ENCODE results near the gene SLC2A1. TPM values are rescaled to one million over a fixed set of nuclear protein-coding genes. Genes with fewer than 3 reads are reported as not detected.
"Not testable (repeated sequence)": the region's sequence is repeated elsewhere in the genome, so short reads cannot be mapped to it uniquely, and the experiment has no call there.

The SLC2A1 gene
- total RNA-seq, 4 donors from 2014 or later: 953 to 4,970 (median 3,437) TPM

DNA sequence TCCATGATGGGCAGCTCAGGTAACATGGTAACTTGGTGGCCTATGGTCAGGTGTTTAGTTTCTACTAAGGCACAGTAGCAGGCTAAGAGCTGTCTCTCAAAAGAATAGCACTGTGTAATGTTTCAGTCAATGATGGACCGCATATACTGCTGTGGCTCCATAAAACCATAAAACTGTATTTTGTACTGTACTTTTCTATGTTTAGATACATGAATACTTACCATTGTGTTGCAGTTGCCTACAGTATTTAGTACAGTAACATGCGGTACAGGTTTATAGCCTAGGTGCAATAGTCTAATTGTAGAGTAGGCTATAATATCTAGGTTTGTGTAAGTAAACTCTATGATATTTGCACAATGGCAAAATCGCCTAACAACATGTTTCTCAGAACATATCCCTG lies 50.6 kb downstream of the SLC2A1 start:
- Histone ChIP-seq H3K4me1 (no peaks in the 10 kb centered on the region), H3K36me3 (no peaks in the 10 kb centered on the region), H3K4me3 (no peak overlapping the region), H3K27ac (no peak overlapping the region), H3K9me3 (no peaks in the 10 kb centered on the region), H3K27me3 (no peaks in the 10 kb centered on the region)
- no peak for TF ChIP-seq EP300 (IDR thresholded peaks at IDR 0.05)
- no peak for DNase-seq (ENCODE audit: low spot score in 2 of 2)
- 92 to 98% methylated on average over 3 of the region's 3 CpGs for WGBS, 2 donors

DNA sequence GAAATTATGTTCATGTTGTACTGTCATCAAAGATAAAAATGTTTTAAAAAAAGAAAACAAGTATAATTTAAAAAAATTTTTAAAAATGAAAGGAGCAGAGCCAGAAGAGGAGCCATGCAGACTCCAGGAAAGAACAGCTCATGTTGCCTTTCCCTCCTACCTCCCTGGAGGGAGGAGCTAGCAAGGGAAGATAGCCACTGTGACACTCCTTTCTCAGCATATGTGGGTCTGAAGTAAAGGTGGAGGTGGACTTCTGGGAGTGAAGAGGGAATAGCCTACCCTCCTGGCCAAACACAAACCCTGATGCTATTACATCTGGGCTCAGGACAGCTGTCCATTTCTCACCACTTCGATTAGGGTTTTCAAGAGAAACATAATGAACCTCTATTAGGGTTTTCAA lies 54.2 kb downstream of the SLC2A1 start:
- no peaks in the 10 kb centered on the region for H3K27me3 ChIP-seq
- H3K9me3 ChIP-seq: peaks cover 0 to 6% (median 0%) of the 10 kb centered on the region in 4 donors
- 89% methylated on average over 1 of the region's 1 CpG for WGBS, 2 donors
- H3K27ac ChIP-seq: no peak overlapping the region
- no peaks in the 10 kb centered on the region for H3K36me3 ChIP-seq
- TF ChIP-seq EP300 (IDR thresholded peaks at IDR 0.05) (no peak), POLR2A (IDR thresholded peaks at IDR 0.05) (no peak)
- TF ChIP-seq, protein P1, sequence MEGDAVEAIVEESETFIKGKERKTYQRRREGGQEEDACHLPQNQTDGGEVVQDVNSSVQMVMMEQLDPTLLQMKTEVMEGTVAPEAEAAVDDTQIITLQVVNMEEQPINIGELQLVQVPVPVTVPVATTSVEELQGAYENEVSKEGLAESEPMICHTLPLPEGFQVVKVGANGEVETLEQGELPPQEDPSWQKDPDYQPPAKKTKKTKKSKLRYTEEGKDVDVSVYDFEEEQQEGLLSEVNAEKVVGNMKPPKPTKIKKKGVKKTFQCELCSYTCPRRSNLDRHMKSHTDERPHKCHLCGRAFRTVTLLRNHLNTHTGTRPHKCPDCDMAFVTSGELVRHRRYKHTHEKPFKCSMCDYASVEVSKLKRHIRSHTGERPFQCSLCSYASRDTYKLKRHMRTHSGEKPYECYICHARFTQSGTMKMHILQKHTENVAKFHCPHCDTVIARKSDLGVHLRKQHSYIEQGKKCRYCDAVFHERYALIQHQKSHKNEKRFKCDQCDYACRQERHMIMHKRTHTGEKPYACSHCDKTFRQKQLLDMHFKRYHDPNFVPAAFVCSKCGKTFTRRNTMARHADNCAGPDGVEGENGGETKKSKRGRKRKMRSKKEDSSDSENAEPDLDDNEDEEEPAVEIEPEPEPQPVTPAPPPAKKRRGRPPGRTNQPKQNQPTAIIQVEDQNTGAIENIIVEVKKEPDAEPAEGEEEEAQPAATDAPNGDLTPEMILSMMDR (IDR thresholded peaks at IDR 0.05): no peak
- no peak for DNase-seq (ENCODE audit: low spot score in 2 of 2)
- H3K4me1 ChIP-seq: no peaks in the 10 kb centered on the region
- no peak overlapping the region for H3K4me3 ChIP-seq

DNA sequence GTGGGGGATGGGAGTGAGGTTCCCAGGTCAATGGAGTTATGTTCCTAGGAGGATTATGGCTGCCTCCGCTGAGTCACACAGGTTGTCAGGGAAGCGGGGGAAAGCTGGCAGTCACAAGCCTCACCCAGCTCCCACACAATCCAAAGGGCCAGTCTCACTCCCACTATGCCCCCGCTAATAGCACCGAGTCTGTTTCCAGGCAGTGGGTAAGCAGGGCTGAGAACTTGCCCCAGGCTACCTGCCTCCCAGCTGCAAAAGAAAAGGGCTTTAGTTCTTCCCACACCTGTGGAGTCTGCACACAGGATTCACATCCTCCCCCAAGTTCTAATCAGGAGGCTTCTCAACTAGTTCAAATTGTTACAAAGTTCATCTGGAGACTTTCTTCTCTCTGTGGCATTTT lies 58.7 kb downstream of the SLC2A1 start:
- peaks cover 0 to 24% (median 0%) of the 10 kb centered on the region in 4 donors for H3K9me3 ChIP-seq
- not testable (repeated sequence) for H3K27ac ChIP-seq; H3K27me3 ChIP-seq; DNase-seq (ENCODE audit: low spot score in 2 of 2); H3K4me3 ChIP-seq; H3K4me1 ChIP-seq; H3K36me3 ChIP-seq
- WGBS, 2 donors: 78 to 85% methylated on average over 2 to 4 of the region's 4 CpGs

DNA sequence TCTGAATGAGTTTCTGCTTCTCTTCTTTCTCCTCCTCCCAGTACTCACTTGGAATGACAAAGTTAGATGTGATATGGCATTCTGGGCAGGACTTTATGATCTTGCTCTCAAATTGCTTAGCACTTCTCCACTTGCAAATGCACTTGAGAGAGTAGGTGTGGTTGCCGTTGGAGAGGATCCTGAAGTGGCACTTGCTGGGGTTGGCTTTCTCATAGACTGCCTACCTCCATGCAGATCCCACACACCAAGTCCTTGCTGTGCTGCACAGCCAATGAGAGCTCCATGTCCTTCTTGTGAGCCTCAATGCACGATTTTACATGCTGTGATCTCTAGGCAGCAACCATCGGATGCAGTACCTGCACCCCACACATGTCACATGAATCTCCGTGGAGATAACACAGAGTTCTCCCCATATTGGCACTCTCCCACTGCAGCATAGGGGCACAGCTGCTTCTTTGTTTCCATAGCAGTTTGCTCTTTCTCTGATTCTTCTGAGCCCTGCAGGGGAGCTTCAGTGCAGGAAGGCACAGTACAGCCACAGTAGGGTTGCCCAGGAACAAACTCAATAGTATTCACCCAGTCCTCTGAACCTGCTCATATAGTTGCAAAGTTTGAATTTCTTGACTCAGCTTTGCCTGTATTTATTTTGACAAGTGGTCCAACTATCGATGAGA lies 67.1 kb downstream of the SLC2A1 start:
- no peak overlapping the region for H3K27ac ChIP-seq
- no peak overlapping the region for H3K4me3 ChIP-seq
- no peaks in the 10 kb centered on the region for H3K4me1 ChIP-seq
- H3K36me3 ChIP-seq: no peaks in the 10 kb centered on the region
- TF ChIP-seq, protein P1 (IDR thresholded peaks at IDR 0.05): no peak
- TF ChIP-seq EP300 (IDR thresholded peaks at IDR 0.05) (no peak), POLR2A (IDR thresholded peaks at IDR 0.05) (no peak)
- DNase-seq (ENCODE audit: low spot score in 2 of 2): no peak
- no peaks in the 10 kb centered on the region for H3K9me3 ChIP-seq
- no peaks in the 10 kb centered on the region for H3K27me3 ChIP-seq
- 59 to 61% methylated on average over 5 of the region's 5 CpGs for WGBS, 2 donors

DNA sequence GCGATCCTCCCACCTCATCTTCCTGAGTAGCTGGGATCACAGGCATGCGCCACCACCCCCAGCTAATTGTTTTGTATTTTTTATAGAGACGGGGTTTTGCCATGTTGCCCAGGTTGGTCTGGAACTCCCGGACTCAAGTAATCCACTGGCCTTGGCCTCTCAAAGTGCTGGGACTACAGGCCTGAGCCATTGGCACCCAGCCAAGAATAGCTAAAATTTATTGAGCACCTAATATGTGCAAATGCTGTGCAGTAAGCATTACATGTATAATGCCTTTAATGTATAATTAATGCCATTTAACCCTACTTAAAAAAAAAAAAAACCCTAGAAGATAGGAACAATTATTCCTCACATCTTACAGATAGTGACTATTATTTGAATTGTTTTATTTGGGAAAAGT lies 69.4 kb downstream of the SLC2A1 start:
- no peaks in the 10 kb centered on the region for H3K9me3 ChIP-seq
- no peak overlapping the region for H3K27ac ChIP-seq
- H3K4me3 ChIP-seq: no peak overlapping the region
- no peak for DNase-seq (ENCODE audit: low spot score in 2 of 2)
- H3K36me3 ChIP-seq: no peaks in the 10 kb centered on the region
- WGBS, 2 donors: 86 to 94% methylated on average over 4 of the region's 4 CpGs
- no peaks in the 10 kb centered on the region for H3K27me3 ChIP-seq
- no peaks in the 10 kb centered on the region for H3K4me1 ChIP-seq
- TF ChIP-seq POLR2A (IDR thresholded peaks at IDR 0.05) (no peak), EP300 (IDR thresholded peaks at IDR 0.05) (no peak)
- TF ChIP-seq, protein P1 (IDR thresholded peaks at IDR 0.05): no peak

DNA sequence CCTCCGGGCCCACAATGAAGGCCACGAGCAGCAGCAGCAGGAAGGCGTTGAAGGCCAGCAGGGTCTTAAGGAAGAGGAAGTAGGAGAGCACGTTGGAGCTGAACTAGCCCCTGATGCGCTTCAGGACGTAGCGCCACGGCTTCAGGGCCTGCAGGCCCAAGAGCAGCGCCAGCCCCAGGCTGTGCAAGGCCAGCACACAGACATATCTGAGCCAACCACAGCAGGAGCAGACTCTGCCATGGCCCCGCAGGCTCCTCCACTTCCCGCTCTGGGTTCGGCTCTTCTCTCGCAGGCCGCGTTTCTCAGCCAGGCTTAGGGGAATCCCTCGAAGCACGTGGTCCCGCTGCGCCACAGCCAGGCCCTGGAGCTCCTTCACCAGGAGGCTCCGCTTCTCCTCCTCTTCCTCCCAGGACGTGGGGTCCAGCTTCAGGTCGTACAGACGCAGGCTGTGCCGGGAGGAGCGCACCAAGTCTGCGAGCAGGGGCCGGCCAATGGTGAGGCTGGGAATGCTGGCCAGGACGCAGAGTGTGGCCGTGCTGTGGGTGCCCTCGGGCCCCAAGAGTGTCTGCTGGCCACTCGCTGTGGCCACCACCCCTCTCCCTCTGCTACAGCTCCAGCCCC lies 70.5 kb downstream of the SLC2A1 start:
- no peaks in the 10 kb centered on the region for H3K27me3 ChIP-seq
- no peaks in the 10 kb centered on the region for H3K36me3 ChIP-seq
- H3K9me3 ChIP-seq: no peaks in the 10 kb centered on the region
- TF ChIP-seq, protein P1 (IDR thresholded peaks at IDR 0.05): no peak
- TF ChIP-seq EP300 (IDR thresholded peaks at IDR 0.05) (no peak), POLR2A (IDR thresholded peaks at IDR 0.05) (no peak)
- no peak overlapping the region for H3K27ac ChIP-seq
- H3K4me3 ChIP-seq: no peak overlapping the region
- H3K4me1 ChIP-seq: no peaks in the 10 kb centered on the region
- 85 to 88% methylated on average over 31 of the region's 31 CpGs for WGBS, 2 donors
- DNase-seq (ENCODE audit: low spot score in 2 of 2): no peak

Data from tibial nerve (tissue), 4 donors.